ENCODE measurements around the gene PLEKHG5.
"Not testable (repeated sequence)": the region's sequence is repeated elsewhere in the genome, so short reads cannot be mapped to it uniquely, and the experiment has no call there.

Gene PLEKHG5

GRCh38 chr1:6461538-6462411, 29.7 kb downstream of the PLEKHG5 start:
- no peak for DNase-seq

- DNase-seq: no peak
These were observed 30.4 kb downstream of the PLEKHG5 start for GRCh38 chr1:6461051-6461530.

DNA sequence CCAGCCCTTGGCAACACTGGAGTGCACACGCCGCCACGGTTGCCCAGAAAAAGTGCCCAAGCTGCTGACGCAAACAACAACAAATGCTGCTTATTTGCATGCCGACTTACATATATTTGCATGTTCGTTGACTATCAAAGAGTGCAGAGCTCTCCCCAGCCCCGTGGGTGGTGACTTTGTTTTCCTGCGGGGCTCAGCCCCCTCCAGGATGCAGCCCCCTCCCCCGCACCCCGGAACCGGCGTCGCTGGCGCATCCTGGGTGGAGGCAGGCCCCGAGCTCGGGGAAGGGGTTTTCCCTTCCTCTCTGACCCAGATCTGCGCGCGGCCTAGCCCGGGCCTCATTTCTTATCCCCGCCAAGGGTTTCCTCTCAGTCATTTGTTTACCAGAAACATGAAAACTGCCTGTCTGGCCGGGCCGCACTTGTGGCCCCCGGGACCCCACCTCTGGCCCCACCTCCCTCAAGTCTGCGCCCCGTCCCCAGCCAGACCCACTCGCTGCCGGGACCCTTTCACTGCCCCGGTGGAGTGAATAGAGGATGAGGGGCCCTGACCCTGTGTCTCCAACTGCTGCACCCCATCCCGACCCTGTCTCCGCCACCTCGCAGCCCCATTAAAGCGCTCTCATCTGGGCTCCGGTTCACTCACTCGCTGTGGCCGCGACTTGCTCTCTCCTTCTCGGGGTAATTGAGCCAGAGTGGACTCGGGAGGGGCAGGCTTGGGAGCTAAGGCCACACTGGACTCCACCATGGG, 31.0 kb downstream of the PLEKHG5 start:
- no peak for DNase-seq

DNA sequence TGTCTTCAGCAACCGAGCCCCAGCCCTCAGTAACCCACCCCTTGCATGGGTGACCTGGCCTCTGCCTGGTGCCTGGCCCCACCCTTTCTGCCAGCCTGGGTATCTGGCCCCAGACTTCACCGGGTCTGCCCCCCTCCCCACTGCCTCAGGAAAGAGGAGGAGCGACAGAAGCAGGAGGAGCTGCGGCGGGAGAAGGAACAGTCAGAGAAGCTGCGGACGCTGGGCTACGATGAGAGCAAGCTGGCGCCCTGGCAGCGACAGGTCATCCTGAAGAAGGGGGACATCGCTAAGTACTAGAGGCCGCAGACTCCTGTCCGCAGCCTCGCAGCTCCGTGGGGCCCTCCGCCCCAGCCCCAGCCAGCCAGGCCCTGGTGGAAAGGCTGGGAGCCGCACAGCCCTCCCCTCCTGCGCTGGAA, 31.6 kb downstream of the PLEKHG5 start:
- DNase-seq: no peak

DNA sequence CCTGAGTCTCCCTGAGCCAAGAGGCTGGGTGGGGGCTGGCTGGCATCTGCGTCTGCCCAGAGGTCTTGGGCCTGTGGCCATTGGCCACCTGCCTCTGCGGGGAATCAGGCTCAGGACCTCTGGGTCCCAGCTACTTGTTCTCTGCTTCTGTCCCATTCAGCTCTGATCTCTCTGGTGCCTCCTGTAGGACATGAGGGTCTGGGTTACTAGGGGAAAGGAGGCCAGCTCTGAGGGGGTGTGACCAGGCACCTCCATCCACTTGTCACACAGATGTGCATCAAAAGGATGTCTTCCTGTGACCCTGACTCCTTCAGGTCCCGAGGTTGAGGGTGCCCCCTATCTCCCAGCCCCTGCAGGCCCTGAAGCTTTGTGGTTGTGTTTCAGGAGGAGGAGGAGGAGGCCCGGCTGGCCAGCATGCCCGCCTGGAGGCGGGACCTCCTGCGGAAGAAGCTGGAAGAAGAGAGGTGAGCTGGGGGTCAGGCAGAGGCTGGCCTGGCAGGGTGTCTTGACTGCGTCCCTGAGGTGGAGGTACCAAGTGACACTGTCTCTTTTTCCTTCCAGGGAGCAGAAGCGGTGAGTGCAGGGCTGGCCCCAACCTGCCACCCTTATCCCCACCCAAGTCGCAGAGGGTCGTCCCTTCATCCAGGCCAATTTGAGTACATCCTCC, 34.5 kb downstream of the PLEKHG5 start:
- DNase-seq: no peak

DNA sequence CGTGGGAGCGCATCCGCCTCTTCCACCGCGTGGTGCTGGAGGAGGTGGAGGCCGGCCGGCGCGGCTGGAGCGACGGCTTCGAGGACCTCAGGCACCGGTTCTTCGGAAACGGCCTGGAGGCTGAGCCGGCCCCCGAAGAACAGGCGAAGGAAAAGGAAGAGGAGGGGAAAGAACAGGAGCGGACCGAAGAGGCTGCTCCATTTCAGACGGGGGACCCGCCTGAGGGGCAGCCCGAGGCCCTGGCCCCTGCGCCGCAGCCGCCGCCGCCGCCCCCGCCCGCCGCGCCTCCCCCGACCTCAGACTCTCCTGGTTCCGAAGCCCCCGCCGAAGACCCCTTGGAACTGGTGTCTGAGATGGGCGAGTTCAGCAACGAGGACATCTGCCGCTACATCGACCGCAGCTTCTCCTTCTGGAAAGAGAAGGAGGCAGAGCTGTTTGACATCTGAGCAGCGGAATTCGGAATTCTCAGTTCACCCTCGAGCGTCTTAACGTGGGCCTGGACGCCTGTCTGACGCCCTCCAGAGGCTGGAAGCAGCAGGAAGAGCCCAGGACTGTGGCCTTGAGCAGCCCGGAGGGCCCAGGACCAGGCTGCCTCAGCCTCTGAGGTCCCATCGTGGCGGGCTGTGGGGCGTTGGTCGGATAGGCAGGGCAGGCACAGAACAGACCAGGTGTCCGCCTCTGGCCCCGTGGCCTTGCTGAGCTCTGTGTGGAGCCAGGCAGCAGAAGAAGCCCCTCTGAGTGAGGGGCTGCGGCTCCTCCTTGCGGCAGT, 35.5 kb downstream of the PLEKHG5 start:
- not testable (repeated sequence) for DNase-seq

DNA sequence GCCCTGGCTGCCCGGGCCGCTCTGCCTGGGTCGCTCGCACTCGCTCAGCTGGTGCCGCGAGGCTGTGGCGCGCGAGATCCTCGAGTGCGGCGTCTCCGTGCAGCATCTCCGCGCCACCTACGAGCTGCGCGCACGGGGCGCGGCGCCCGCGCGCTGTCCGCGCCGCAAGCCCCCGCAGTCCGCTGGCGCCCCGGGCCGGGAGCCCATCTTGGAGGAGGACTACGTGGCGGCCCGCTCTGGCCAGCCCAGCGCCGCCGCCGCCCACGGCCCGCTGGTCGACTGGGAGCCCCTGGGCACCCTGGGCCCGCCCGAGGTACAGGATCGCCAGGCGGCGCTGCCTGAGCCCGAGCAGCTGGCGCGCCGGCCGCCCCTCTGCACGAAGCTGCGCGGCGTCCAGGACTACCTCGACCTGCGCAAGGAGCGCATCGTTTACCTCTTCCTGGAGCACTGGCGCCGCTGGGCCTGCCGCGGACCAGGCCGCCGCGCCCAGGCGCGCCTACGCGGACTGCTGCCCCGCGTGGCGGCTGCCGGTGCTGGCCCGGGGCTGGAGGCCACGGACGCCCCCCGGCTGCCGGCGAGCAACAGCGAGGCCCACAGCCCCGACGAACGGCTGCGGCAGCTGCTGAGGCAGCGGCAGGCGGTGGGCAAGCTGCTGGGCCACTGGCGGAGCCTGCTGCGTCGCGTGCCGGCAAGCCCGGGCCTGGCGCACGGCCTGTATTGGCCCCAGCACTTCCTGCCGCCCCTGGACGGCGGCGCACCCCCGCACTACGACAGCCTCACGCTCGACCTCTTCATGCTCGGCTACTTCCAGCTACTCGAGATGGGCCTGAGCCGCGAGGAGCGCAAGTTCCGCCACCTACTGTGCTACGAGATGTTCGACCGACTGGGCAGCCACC, 36.4 kb downstream of the PLEKHG5 start:
- no peak for DNase-seq

DNA sequence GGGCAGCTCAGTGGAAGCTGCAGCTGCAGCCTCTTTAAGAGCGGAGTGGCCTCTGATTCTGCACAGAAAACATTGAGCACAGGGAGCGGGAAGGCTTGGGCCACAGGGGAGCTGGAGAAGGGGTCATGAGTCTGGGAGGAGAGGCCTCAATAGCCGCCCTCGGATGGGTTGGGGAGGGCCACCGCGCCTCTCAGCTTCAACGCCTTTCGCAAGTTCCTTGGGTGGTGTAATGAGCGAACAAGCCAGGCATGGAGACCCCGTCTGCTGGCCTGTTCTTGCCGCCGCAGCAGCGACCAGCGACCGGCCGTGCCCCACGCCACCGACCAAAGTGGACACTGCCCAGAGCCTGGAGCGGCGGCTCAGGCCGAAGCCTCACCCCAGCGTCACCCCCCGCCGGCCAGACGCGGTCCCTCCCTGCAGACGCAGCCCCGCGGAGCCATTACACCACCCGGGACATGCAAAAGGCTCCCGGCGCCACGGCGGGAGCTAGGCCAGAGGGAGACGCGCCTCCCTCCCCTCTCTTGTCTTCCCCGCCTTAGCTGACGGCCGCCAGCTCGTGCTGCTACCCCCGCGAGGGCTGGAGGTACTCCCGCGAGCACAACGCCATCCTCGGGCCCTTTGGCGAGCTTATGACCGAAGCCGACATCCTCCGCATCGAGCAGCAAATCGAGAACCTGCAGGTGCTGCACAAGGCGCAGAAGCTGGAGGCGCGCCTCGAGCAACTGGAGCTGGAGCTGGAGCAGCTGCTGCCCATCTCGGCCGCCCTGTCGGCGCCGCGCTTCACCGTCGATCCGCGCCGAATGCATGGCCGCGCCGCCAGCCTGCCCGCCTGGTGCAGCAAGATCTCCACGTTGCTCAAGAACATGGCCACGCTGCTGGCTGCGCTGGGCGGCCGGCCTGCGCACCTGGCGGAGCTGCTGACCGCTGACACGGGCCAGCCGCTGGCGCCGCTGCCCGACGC, 37.3 kb downstream of the PLEKHG5 start:
- DNase-seq: not testable (repeated sequence)

GRCh38 chr1:6450943-6451373, 40.5 kb downstream of the PLEKHG5 start:
- no peak for DNase-seq

GRCh38 chr1:6450486-6450885, 41.0 kb downstream of the PLEKHG5 start:
- DNase-seq: not testable (repeated sequence)

DNA sequence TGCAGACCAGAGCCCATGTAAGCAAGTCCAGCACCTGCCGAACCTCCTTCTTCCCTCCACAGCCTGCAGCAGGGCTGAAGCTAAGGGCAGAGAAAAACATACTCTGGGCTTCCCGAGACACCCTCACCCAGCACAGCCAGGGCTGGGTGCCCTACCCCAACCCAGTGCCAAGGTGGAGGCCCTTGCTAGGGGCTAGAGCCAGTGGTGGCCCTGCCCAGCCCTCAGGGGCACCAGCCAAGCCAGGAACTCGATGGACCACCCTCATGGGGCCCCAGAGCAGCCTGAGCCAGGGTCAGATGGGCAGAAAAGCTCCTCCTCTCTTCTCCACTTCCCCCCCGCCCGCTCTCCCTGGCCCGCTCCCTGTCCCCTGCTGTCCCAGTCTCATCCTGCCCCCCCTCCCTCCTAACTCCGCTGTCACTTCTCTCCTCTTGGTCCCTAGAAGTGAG, 41.4 kb downstream of the PLEKHG5 start:
- no peak for DNase-seq

- DNase-seq: peak; percentile 37
These were observed 42.5 kb downstream of the PLEKHG5 start for GRCh38 chr1:6448749-6449631.

- DNase-seq: no peak
These were observed 43.4 kb downstream of the PLEKHG5 start for GRCh38 chr1:6447818-6448748.

DNA sequence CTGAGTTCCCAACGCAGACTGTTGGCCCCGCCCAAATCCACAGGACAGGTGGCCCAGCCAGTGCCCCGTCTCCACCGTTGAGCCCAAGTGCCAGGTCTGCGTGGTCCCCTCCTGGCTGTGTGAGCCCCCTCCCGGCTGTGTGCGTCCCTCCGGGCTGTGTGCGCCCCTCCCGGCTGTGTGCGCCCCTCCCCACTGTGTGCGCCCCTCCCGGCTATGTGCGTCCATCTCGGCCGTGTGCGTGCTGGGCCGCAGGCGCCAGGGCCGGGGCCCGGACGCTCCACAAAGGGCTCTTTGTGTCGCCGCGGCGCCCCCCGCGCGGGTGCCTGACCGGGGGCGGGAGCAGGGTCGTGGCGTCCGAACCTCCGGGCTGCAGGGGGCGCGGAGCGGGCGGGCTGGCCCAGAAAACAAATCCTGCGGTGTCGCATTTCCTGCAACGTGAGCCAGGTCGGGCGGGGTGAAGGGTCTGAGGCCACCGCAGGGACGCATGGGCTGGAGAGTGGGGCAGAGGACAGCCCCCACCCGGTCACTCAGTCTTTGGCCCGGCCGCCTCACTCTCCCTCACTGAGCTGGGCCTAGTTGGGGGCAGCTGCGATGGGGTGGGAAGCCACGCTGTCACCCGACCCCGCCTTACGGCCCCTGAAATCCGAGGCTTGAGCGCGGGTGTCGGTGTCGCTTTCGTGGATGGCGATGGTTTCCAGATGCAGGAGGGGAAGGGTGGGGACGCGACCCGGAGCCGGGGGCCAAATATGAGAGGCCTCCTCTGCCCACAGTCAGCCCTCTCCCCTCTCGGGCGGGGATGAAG, 44.2 kb downstream of the PLEKHG5 start:
- DNase-seq: no peak

DNA sequence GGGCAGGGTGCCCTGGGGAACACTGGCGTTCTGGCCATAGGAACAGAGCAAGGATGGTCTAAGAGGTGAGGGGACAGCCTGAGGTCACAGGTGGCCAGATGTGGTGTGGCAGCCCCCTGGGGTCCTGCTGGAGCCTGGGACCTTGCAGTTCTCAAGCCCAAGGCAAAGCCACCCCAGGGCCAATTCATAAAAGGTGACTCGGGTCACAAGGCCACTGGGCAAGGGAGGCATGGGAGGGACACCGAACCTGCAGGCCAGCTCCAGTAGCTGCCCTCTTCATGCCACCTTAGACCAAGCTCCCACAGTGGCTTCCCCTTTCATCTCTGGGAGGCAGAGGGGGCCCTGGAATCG, 44.8 kb downstream of the PLEKHG5 start:
- DNase-seq: no peak

DNA sequence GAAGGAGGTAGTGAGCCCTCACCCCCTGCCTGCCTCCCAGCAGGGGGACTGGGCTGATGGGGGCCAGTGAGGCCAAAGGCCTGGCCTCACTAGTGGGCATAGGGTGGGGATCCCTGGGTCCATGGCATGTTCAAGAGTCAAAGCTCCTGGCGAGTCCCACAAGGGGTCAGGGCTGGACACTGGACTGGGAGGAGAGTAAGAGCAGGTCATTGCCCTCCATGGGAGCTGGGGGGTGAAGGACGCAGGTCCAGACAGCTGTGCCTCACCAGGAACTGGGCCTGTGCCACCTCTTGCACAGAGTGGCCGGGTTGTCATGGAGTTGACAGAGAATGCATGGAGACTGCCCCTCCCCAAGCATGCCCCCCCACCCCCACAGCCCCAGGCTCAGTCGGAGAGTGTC, 45.5 kb downstream of the PLEKHG5 start:
- DNase-seq: not testable (repeated sequence)
